Nephron (organoid): ENCODE results near the gene NOP10.

Experiments
- H3K27ac Mint-ChIP-seq, 3 experiments: 2 replicates each; pipeline ENCODE4 v1.8.0; 2020; ENCODE audit warnings: mixed read lengths in 3 of 3, mild to moderate bottlenecking in 2 of 3, moderate library complexity in 1 of 3
- H3K27me3 Mint-ChIP-seq: 2 replicates; pipeline ENCODE4 v1.8.0; 2021; ENCODE audit warnings: low read depth, mild to moderate bottlenecking, moderate library complexity, mixed read lengths
- H3K36me3 Mint-ChIP-seq: 2 replicates; pipeline ENCODE4 v1.8.0; 2020; ENCODE audit warnings: low read depth, mixed read lengths
- H3K4me1 Mint-ChIP-seq: 2 replicates; pipeline ENCODE4 v1.8.0; 2020; ENCODE audit warnings: mixed read lengths
- H3K4me3 Mint-ChIP-seq, 3 experiments: 2 replicates each; pipeline ENCODE4 v1.8.0; 2020; ENCODE audit warnings: mild to moderate bottlenecking in 3 of 3, mixed read lengths in 3 of 3, moderate library complexity in 2 of 3
- H3K9me3 Mint-ChIP-seq: 2 replicates; pipeline ENCODE4 v1.8.0; 2020; ENCODE audit warnings: mixed read lengths
- CTCF ChIP-seq, 3 experiments: fragments of 200-600 bp; sonication (generic); IDR thresholded peaks; one replicate each; pipeline ENCODE4 v1.5.0; 2021; ENCODE audit warnings: antibody characterized with exemption in 3 of 3; ENCODE audit not compliant: unreplicated experiment in 3 of 3

NOP10 gene

GRCh38 chr15:34330279-34330678 is 12.7 kb downstream of the NOP10 start:
- H3K36me3 Mint-ChIP-seq = no peaks in the 10 kb centered on the region
- TF ChIP-seq CTCF (IDR thresholded peaks at IDR 0.05; ENCODE audit: unreplicated experiment in 3 of 3) = no peak
- H3K4me3 Mint-ChIP-seq = no peak overlapping the region
- H3K27ac Mint-ChIP-seq = no peak overlapping the region
- H3K4me1 Mint-ChIP-seq = peaks cover 6% of the 10 kb centered on the region
- no peaks in the 10 kb centered on the region for H3K9me3 Mint-ChIP-seq
- H3K27me3 Mint-ChIP-seq = no peaks in the 10 kb centered on the region

DNA sequence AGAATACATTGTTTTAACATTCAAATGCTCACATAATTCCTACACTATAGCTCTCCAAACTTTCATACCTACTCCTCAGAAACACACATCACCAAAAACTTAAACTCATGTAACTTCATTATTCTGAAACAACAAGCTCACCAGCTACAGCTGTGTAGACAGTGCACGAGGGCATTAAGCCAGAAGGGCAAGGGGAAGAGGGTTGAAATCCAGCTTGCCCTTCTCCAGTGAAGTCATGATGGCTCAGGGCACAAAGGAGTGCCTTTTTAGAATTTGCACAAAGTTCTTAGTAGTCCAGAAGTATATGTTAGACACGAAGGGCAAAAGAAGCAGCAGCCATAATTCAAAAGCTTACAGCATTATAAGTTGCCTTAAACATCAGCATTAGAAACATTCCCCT is 13.9 kb downstream of the NOP10 start:
- TF ChIP-seq CTCF (IDR thresholded peaks at IDR 0.05; ENCODE audit: unreplicated experiment in 3 of 3) = no peak
- no peaks in the 10 kb centered on the region for H3K36me3 Mint-ChIP-seq
- H3K27me3 Mint-ChIP-seq = no peaks in the 10 kb centered on the region
- no peaks in the 10 kb centered on the region for H3K9me3 Mint-ChIP-seq
- no peak overlapping the region for H3K27ac Mint-ChIP-seq
- H3K4me1 Mint-ChIP-seq = peaks cover 1% of the 10 kb centered on the region
- no peak overlapping the region for H3K4me3 Mint-ChIP-seq

DNA sequence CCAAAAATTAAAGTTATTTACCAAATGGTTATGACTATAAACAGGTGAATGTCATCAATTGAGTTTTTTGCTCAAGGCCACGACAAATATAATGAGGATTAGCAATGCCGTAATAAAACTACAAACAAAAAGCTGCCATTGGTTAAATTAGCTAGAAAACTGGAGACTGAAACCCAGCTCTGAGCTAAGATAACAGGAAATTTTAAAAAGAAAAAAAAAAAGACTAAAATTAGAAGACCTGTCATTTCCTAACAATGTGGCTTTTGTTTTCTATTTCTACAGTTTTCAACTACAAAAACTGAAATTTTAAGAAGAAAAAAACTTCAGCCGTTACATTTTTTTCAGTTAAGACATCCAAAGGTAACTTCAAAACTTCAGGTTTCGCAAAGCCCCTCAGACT is 15.0 kb downstream of the NOP10 start:
- H3K36me3 Mint-ChIP-seq = no peaks in the 10 kb centered on the region
- no peak overlapping the region for H3K4me3 Mint-ChIP-seq
- no peaks in the 10 kb centered on the region for H3K4me1 Mint-ChIP-seq
- no peaks in the 10 kb centered on the region for H3K27me3 Mint-ChIP-seq
- no peak overlapping the region for H3K27ac Mint-ChIP-seq
- TF ChIP-seq CTCF (IDR thresholded peaks at IDR 0.05; ENCODE audit: unreplicated experiment in 3 of 3) = no peak
- peaks cover 1% of the 10 kb centered on the region for H3K9me3 Mint-ChIP-seq

DNA sequence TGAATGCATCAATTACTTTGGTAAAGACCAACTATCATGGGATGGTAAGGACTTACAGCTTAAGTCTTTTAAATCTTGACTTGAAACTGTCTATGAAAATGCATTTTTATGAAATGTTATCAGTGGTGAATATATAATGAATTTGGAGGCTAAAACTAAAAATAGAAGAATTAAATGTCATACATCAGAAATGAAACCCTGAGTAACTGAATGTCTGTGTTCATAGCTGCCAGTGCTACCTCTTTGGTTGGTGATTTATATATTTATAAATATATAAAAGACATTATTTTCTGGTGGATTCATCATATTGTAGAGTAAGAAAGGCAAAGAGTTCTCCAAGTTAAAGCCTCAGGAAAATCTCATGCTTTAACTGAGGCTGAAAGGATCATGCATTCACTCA is 17.6 kb downstream of the NOP10 start:
- H3K36me3 Mint-ChIP-seq = no peaks in the 10 kb centered on the region
- H3K27ac Mint-ChIP-seq = no peak overlapping the region
- H3K27me3 Mint-ChIP-seq = no peaks in the 10 kb centered on the region
- no peak for TF ChIP-seq CTCF (IDR thresholded peaks at IDR 0.05; ENCODE audit: unreplicated experiment in 3 of 3)
- H3K4me3 Mint-ChIP-seq = no peak overlapping the region
- peaks cover 2% of the 10 kb centered on the region for H3K9me3 Mint-ChIP-seq
- no peaks in the 10 kb centered on the region for H3K4me1 Mint-ChIP-seq

DNA sequence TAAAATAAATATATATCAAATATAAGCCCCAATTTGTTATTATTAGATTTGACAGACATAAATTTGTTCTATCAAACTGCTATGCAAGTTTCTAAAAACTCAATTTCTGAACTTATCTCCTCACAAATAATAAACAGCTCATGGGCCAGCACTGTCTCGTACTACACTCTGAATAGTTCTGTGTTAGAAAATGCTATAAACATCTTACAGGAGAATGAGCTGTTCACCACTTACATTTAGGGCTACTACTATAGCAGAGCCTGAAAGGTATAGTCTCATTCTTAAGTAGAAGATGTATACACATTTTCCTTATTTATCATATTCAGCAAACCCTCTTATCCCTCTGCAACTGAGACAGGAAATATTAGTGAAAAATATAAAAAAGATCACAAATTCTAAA is 18.0 kb downstream of the NOP10 start:
- no peak overlapping the region for H3K4me3 Mint-ChIP-seq
- peaks cover 2% of the 10 kb centered on the region for H3K9me3 Mint-ChIP-seq
- H3K27me3 Mint-ChIP-seq = no peaks in the 10 kb centered on the region
- TF ChIP-seq CTCF (IDR thresholded peaks at IDR 0.05; ENCODE audit: unreplicated experiment in 3 of 3) = no peak
- H3K27ac Mint-ChIP-seq = no peak overlapping the region
- no peaks in the 10 kb centered on the region for H3K4me1 Mint-ChIP-seq
- no peaks in the 10 kb centered on the region for H3K36me3 Mint-ChIP-seq

DNA sequence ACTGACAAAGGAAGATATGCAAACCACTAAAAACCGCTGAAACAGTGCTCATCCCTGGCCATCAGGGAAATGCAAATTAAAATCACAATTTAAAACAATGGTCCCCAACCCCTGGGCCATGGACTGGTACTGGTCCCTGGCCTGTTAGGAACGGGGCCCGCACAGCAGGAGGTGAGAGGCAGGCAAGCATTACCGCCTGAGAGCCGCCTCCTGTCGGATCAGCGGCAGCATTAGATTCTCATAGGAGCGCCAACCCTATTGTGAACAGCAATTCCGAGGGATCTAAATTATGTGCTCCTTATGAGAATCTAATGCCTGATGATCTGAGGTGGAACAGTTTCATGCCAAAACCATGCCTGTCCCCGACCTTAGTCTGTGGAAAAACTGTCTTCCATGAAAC is 19.7 kb downstream of the NOP10 start:
- H3K4me1 Mint-ChIP-seq = peaks cover 7% of the 10 kb centered on the region
- H3K27ac Mint-ChIP-seq = no peak overlapping the region
- no peaks in the 10 kb centered on the region for H3K36me3 Mint-ChIP-seq
- no peak overlapping the region for H3K4me3 Mint-ChIP-seq
- no peak for TF ChIP-seq CTCF (IDR thresholded peaks at IDR 0.05; ENCODE audit: unreplicated experiment in 3 of 3)
- H3K9me3 Mint-ChIP-seq = peaks cover 2% of the 10 kb centered on the region
- no peaks in the 10 kb centered on the region for H3K27me3 Mint-ChIP-seq
